HepG2 (cell line): Measurements from ENCODE around the gene NAALADL1. TPM values are rescaled to one million over a fixed set of nuclear protein-coding genes. Genes with fewer than 3 reads are reported as not detected.
A peak's percentile ranks its signal among the peaks of the same experiment; 100 is the strongest.

ENCODE experiments used
- BATF2 ChIP-seq: sonication (generic); formaldehyde crosslinking; IDR thresholded peaks from 2 replicates; pipeline ENCODE4 v1.8.0; 2022; ENCODE audit warnings: mild to moderate bottlenecking, missing genetic modification reagents, moderate library complexity
- CBX1 ChIP-seq: IDR thresholded peaks from one replicate; pipeline ENCODE4 v1.6.1; 2016; ENCODE audit warnings: antibody characterized with exemption, low read depth
- GATAD2A ChIP-seq: IDR thresholded peaks from 2 replicates; pipeline ENCODE4 v1.6.1; 2016
- IKZF1 ChIP-seq: fragments of 450-650 bp; IDR thresholded peaks from 2 replicates; pipeline ENCODE4 v1.7.1; 2016
- KMT2B ChIP-seq: IDR thresholded peaks from 2 replicates; pipeline ENCODE4 v1.6.1; 2016; ENCODE audit warnings: missing genetic modification reagents, missing compliant biosample characterization
- NFIC ChIP-seq: IDR thresholded peaks from 2 replicates; pipeline ENCODE4 v1.6.1; 2012; ENCODE audit warnings: mild to moderate bottlenecking, low read length, inconsistent platforms
- POGK ChIP-seq: sonication (generic); formaldehyde crosslinking; conservative IDR thresholded peaks from 2 replicates; pipeline ENCODE4 v1.8.0; 2022; ENCODE audit warnings: mild to moderate bottlenecking, moderate library complexity, missing genetic modification reagents
- SP1 ChIP-seq, 2 experiments: fragments of 450-650 bp in 1 of 2; sonication (generic) in 1 of 2; formaldehyde crosslinking in 1 of 2; IDR thresholded peaks; 2 replicates each; pipeline versions ENCODE4 v1.4.0 to v1.6.1; 2016 to 2020; ENCODE audit warnings: missing genetic modification reagents in 1 of 2
- STAT5B ChIP-seq: sonication (generic); formaldehyde crosslinking; IDR thresholded peaks from 2 replicates; pipeline ENCODE4 v1.4.0; 2020; ENCODE audit warnings: missing genetic modification reagents
- ZBTB46 ChIP-seq: sonication (generic); formaldehyde crosslinking; IDR thresholded peaks from 2 replicates; pipeline ENCODE4 v1.4.0; 2020; ENCODE audit warnings: mild to moderate bottlenecking, missing genetic modification reagents, borderline replicate concordance
- ZFP1 ChIP-seq: IDR thresholded peaks from 2 replicates; pipeline ENCODE4 v1.6.1; 2016
- ZKSCAN1 ChIP-seq: fragments of 150-350 bp; IDR thresholded peaks from 2 replicates; pipeline ENCODE4 v1.6.1; 2014; ENCODE audit warnings: low read length
- ZKSCAN8 ChIP-seq: IDR thresholded peaks from 2 replicates; pipeline ENCODE4 v1.6.1; 2016; ENCODE audit warnings: borderline replicate concordance, missing genetic modification reagents, missing compliant biosample characterization
- ZMYM4 ChIP-seq: sonication (generic); formaldehyde crosslinking; IDR thresholded peaks from 2 replicates; pipeline ENCODE4 v1.8.1; 2023; ENCODE audit warnings: mild to moderate bottlenecking, missing genetic modification reagents
- ZNF33A ChIP-seq: sonication (generic); formaldehyde crosslinking; IDR thresholded peaks from 2 replicates; pipeline ENCODE4 v1.5.1; 2020; ENCODE audit warnings: missing genetic modification reagents, mild to moderate bottlenecking, moderate library complexity, borderline replicate concordance
- ZNF615 ChIP-seq: sonication (generic); formaldehyde crosslinking; IDR thresholded peaks from 2 replicates; pipeline ENCODE4 v1.5.0; 2020; ENCODE audit warnings: mild to moderate bottlenecking, missing genetic modification reagents, borderline replicate concordance
- ZNF616 ChIP-seq: sonication (generic); formaldehyde crosslinking; IDR thresholded peaks from 2 replicates; pipeline ENCODE4 v1.5.0; 2020; ENCODE audit warnings: low read depth, mild to moderate bottlenecking, missing genetic modification reagents
- ZNF691 ChIP-seq: sonication (generic); formaldehyde crosslinking; IDR thresholded peaks from 2 replicates; pipeline ENCODE4 v1.4.0; 2020; ENCODE audit warnings: missing genetic modification reagents, low read depth, mild to moderate bottlenecking, borderline replicate concordance
- ZNF720 ChIP-seq: sonication (generic); formaldehyde crosslinking; IDR thresholded peaks from 2 replicates; pipeline ENCODE4 v1.4.0; 2020; ENCODE audit warnings: missing genetic modification reagents
- ZNF780A ChIP-seq: sonication (generic); formaldehyde crosslinking; IDR thresholded peaks from 2 replicates; pipeline ENCODE4 v1.8.0; 2022; ENCODE audit warnings: mild to moderate bottlenecking, missing genetic modification reagents, moderate library complexity
- ZNF788 ChIP-seq: sonication (generic); formaldehyde crosslinking; IDR thresholded peaks from 2 replicates; pipeline ENCODE4 v1.5.0; 2020; ENCODE audit warnings: mild to moderate bottlenecking, missing genetic modification reagents, borderline replicate concordance
- ZNF83 ChIP-seq: sonication (generic); formaldehyde crosslinking; IDR thresholded peaks from 2 replicates; pipeline ENCODE4 v1.4.0; 2020; ENCODE audit warnings: missing genetic modification reagents, mild to moderate bottlenecking, borderline replicate concordance
- ZZZ3 ChIP-seq: sonication (generic); formaldehyde crosslinking; IDR thresholded peaks from 2 replicates; pipeline ENCODE4 v1.4.0; 2020; ENCODE audit warnings: missing genetic modification reagents, mild to moderate bottlenecking, borderline replicate concordance
- polyA plus RNA-seq, 8 experiments: library from polyadenylated mRNA; depleted of rRNA in 3 of 8; stranded (reverse) in 7 of 8; unstranded in 1 of 8; fragments of >200 nt; fragmentation: Illumina TruSeq in 4 of 8; extraction: Trizol in 4 of 8; gene quantifications; 2 replicates each; pipeline versions ENCODE4 v1.2.1 to v1.2.3, GENCODE V29; 2011 to 2016; ENCODE audit warnings: low read depth in 4 of 8, missing spikeins in 1 of 8, mixed read lengths in 1 of 8; ENCODE audit not compliant: insufficient read depth in 1 of 8
- total RNA-seq, 5 experiments: library from RNA; depleted of rRNA; stranded (reverse); fragments of >200 nt; fragmentation: Illumina TruSeq; extraction: Trizol; gene quantifications; 2 replicates each; pipeline ENCODE4 v1.2.3, GENCODE V29; 2016; ENCODE audit warnings: low read depth in 1 of 5

Gene NAALADL1
- total and polyA plus RNA-seq, 2 of the 13 experiments (the other 11 are each of a cell fraction or from before 2014, with no cell fraction given) = 9.3 to 33.9 TPM

GRCh38 chr11:65027213-65028067 is 30.9 kb downstream of the NAALADL1 start, which contains the start of gene SNX15 (continued):
- TF ChIP-seq ZNF720 (CRISPR knock-in tag) (no peak), ZKSCAN8 (CRISPR knock-in tag) (no peak; the same call in 1 of the 2 replicates), ZNF691 (CRISPR knock-in tag) (no peak; the same call in 1 of the 2 replicates), STAT5B (CRISPR knock-in tag) (no peak), GATAD2A (CRISPR knock-in tag) (0 out of 2 replicates have a peak, but pooled peaks have one; percentile 19), CBX1 (peak; percentile 64), ZMYM4 (CRISPR knock-in tag) (peak; percentile 38; the same call in 1 of the 2 replicates), SP1 (IDR thresholded peaks at IDR 0.05) (no peak), SP1 (CRISPR knock-in tag; IDR thresholded peaks at IDR 0.05) (peak; percentile 50), NFIC (no peak), ZNF616 (CRISPR knock-in tag) (no peak), ZNF780A (CRISPR knock-in tag) (no peak), ZZZ3 (CRISPR knock-in tag) (no peak; the same call in 1 of the 2 replicates), ZBTB46 (no peak), ZNF615 (CRISPR knock-in tag) (no peak), KMT2B (peak; percentile 55; the same call in 1 of the 2 replicates), ZFP1 (CRISPR knock-in tag) (no peak), IKZF1 (no peak), ZKSCAN1 (no peak; the same call in 1 of the 2 replicates), ZNF788 (peak; percentile 59; the same call in 1 of the 2 replicates), BATF2 (CRISPR knock-in tag) (no peak), ZNF83 (CRISPR knock-in tag) (no peak), ZNF33A (no peak), POGK (peak; percentile 75; the same call in 1 of the 2 replicates)
